Suprapubic skin (tissue), 4 donors: ENCODE data around the gene CHL1.

ENCODE experiments used
- CTCF ChIP-seq, 2 donors: fragments of 200-600 bp in 1 of 2; fragments of 450-650 bp in 1 of 2; sonication (generic) in 1 of 2; IDR thresholded peaks; one replicate each; pipeline ENCODE4 v1.5.1; 2016 to 2019; ENCODE audit warnings: antibody characterized with exemption in 2 of 2, mild to moderate bottlenecking in 1 of 2, moderate library complexity in 1 of 2
- EP300 ChIP-seq: sonication (generic); formaldehyde crosslinking; IDR thresholded peaks from one replicate; pipeline ENCODE4 v1.6.1; 2017; ENCODE audit warnings: antibody characterized with exemption
- POLR2AphosphoS5 ChIP-seq, 3 donors: sonication (generic); formaldehyde crosslinking; IDR thresholded peaks; one replicate each; pipeline ENCODE4 v1.6.1; 2017; ENCODE audit warnings: antibody characterized with exemption in 3 of 3

- TF ChIP-seq CTCF (IDR thresholded peaks at IDR 0.05) (no peak), POLR2AphosphoS5 (IDR thresholded peaks at IDR 0.05) (no peak), EP300 (no peak)
Measured at GRCh38 chr3:166071-166470, 30.5 kb upstream of the CHL1 start.
